Measurements from ENCODE around the gene MYT1.

MYT1 gene

GRCh38 chr20:64136004-64136710 lies 28.1 kb upstream of the MYT1 start:
- Histone ChIP-seq H2AFZ (no peak overlapping the region), H3K79me2 (peaks cover 15% of the 10 kb centered on the region), H3K4me1 (no peaks in the 10 kb centered on the region), H3K36me3 (ENCODE audit: control insufficient read depth, insufficient read depth, low read length) (no peaks in the 10 kb centered on the region), H3K27ac (no peak overlapping the region), H3K4me2 (ENCODE audit: low read length) (no peak overlapping the region), H3K9me3 (ENCODE audit: control insufficient read depth, low read length) (no peaks in the 10 kb centered on the region), H3K4me3 (ENCODE audit: low read depth, low read length) (no peak overlapping the region), H3K9ac (no peak overlapping the region), H3K27me3 (ENCODE audit: control insufficient read depth, insufficient read depth, low read length) (no peaks in the 10 kb centered on the region)
- no peak for TF ChIP-seq CTCF (IDR thresholded peaks at IDR 0.05)

GRCh38 chr20:64137598-64138031 lies 26.6 kb upstream of the MYT1 start:
- H3K27me3 ChIP-seq (ENCODE audit: control insufficient read depth, insufficient read depth, low read length), result no peaks in the 10 kb centered on the region
- H3K9me3 ChIP-seq (ENCODE audit: control insufficient read depth, low read length), result no peaks in the 10 kb centered on the region
- no peak overlapping the region for H3K9ac ChIP-seq
- no peak overlapping the region for H3K4me3 ChIP-seq (ENCODE audit: low read depth, low read length)
- H3K27ac ChIP-seq, result no peak overlapping the region
- no peak overlapping the region for H2AFZ ChIP-seq
- H3K36me3 ChIP-seq (ENCODE audit: control insufficient read depth, insufficient read depth, low read length), result no peaks in the 10 kb centered on the region
- no peak for TF ChIP-seq CTCF (IDR thresholded peaks at IDR 0.05)
- no peaks in the 10 kb centered on the region for H3K4me1 ChIP-seq
- peaks cover 14% of the 10 kb centered on the region for H3K79me2 ChIP-seq
- no peak overlapping the region for H3K4me2 ChIP-seq (ENCODE audit: low read length)

GRCh38 chr20:64138276-64138815 lies 25.9 kb upstream of the MYT1 start:
- TF ChIP-seq CTCF (IDR thresholded peaks at IDR 0.05), result no peak

GRCh38 chr20:64139199-64140060 lies 24.8 kb upstream of the MYT1 start:
- H2AFZ ChIP-seq, result no peak overlapping the region
- H3K27me3 ChIP-seq (ENCODE audit: control insufficient read depth, insufficient read depth, low read length), result no peaks in the 10 kb centered on the region
- no peaks in the 10 kb centered on the region for H3K9me3 ChIP-seq (ENCODE audit: control insufficient read depth, low read length)
- H3K27ac ChIP-seq, result no peak overlapping the region
- H3K79me2 ChIP-seq, result peaks cover 24% of the 10 kb centered on the region
- no peak overlapping the region for H3K9ac ChIP-seq
- no peak overlapping the region for H3K4me2 ChIP-seq (ENCODE audit: low read length)
- H3K36me3 ChIP-seq (ENCODE audit: control insufficient read depth, insufficient read depth, low read length), result no peaks in the 10 kb centered on the region
- no peak overlapping the region for H3K4me3 ChIP-seq (ENCODE audit: low read depth, low read length)
- no peak for TF ChIP-seq CTCF (IDR thresholded peaks at IDR 0.05)
- no peaks in the 10 kb centered on the region for H3K4me1 ChIP-seq

More at GRCh38 chr20:64138276-64138815, 25.9 kb upstream of the MYT1 start:
- Histone ChIP-seq H3K4me1 (no peaks in the 10 kb centered on the region), H3K79me2 (peaks cover 14% of the 10 kb centered on the region), H2AFZ (no peak overlapping the region), H3K27me3 (ENCODE audit: control insufficient read depth, insufficient read depth, low read length) (no peaks in the 10 kb centered on the region), H3K4me2 (ENCODE audit: low read length) (no peak overlapping the region), H3K9me3 (ENCODE audit: control insufficient read depth, low read length) (no peaks in the 10 kb centered on the region), H3K27ac (no peak overlapping the region), H3K4me3 (ENCODE audit: low read depth, low read length) (no peak overlapping the region), H3K9ac (no peak overlapping the region), H3K36me3 (ENCODE audit: control insufficient read depth, insufficient read depth, low read length) (no peaks in the 10 kb centered on the region)
